Keratinocyte (primary cell): ENCODE data around the gene LYPD1.

ENCODE experiments used
- EZH2 ChIP-seq: IDR thresholded peaks from one replicate; pipeline ENCODE4 v1.6.1; 2012; ENCODE audit warnings: inconsistent platforms, mild to moderate bottlenecking, low read length, moderate library complexity
- TF ChIP-seq, protein P1 (sequence below), 3 experiments: IDR thresholded peaks in 1 of 3; conservative IDR thresholded peaks in 1 of 3; optimal IDR thresholded peaks in 1 of 3; 2 replicates in 2 of 3; 3 replicates in 1 of 3; pipeline versions ENCODE3 to v1.5.1; 2011; ENCODE audit warnings: low read length in 3 of 3, mild to moderate bottlenecking in 3 of 3, moderate library complexity in 2 of 3, control low read depth in 1 of 3, inconsistent platforms in 1 of 3; ENCODE audit not compliant: insufficient read depth in 2 of 3; ENCODE audit errors: extremely low read depth in 1 of 3

GRCh38 chr2:132654968-132655367, 15.0 kb downstream of the LYPD1 start:
- TF ChIP-seq, protein P1, sequence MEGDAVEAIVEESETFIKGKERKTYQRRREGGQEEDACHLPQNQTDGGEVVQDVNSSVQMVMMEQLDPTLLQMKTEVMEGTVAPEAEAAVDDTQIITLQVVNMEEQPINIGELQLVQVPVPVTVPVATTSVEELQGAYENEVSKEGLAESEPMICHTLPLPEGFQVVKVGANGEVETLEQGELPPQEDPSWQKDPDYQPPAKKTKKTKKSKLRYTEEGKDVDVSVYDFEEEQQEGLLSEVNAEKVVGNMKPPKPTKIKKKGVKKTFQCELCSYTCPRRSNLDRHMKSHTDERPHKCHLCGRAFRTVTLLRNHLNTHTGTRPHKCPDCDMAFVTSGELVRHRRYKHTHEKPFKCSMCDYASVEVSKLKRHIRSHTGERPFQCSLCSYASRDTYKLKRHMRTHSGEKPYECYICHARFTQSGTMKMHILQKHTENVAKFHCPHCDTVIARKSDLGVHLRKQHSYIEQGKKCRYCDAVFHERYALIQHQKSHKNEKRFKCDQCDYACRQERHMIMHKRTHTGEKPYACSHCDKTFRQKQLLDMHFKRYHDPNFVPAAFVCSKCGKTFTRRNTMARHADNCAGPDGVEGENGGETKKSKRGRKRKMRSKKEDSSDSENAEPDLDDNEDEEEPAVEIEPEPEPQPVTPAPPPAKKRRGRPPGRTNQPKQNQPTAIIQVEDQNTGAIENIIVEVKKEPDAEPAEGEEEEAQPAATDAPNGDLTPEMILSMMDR (optimal IDR thresholded peaks at IDR 0.05 in 1 of 3, IDR thresholded peaks at IDR 0.05 in 1 of 3, conservative IDR thresholded peaks at IDR 0.05 in 1 of 3; ENCODE audit: extremely low read depth in 1 of 3, insufficient read depth in 2 of 3, low read length in 3 of 3) = no peak
- no peak for TF ChIP-seq EZH2
